Measurements from ENCODE around the gene GRM5.

GRCh38 chr11:88831303-88831890 lies 234.4 kb downstream of the GRM5 start:
- TF ChIP-seq CTCF (IDR thresholded peaks at IDR 0.05; ENCODE audit: low read depth, low read length) (no peak), EZH2phosphoT487 (IDR thresholded peaks at IDR 0.05; ENCODE audit: low read depth) (no peak)
